Immature natural killer cell (primary cell): Measurements from ENCODE around the gene CACNG7. TPM values are rescaled to one million over a fixed set of nuclear protein-coding genes. Genes with fewer than 3 reads are reported as not detected.

ENCODE experiments used
- DNase-seq, 3 donors: peaks; one replicate each; pipeline ENCODE4 v3.0.0; 2022; ENCODE audit warnings: mixed read lengths in 1 of 3
- H3K27ac Mint-ChIP-seq, 6 donors: one replicate each; pipeline ENCODE4 v1.8.0; 2020; ENCODE audit warnings: mixed read lengths in 6 of 6, mild to moderate bottlenecking in 5 of 6, inconsistent platforms in 4 of 6, moderate library complexity in 3 of 6
- H3K27me3 Mint-ChIP-seq, 3 donors: one replicate each; pipeline ENCODE4 v1.8.0; 2020 to 2021; ENCODE audit warnings: low read depth in 3 of 3, mild to moderate bottlenecking in 3 of 3, mixed read lengths in 3 of 3, moderate library complexity in 3 of 3, inconsistent platforms in 1 of 3
- H3K36me3 Mint-ChIP-seq, 3 donors: one replicate each; pipeline ENCODE4 v1.8.0; 2020; ENCODE audit warnings: mixed read lengths in 3 of 3, inconsistent platforms in 2 of 3, mild to moderate bottlenecking in 2 of 3
- H3K4me1 Mint-ChIP-seq, 2 donors: one replicate each; pipeline ENCODE4 v1.8.0; 2020; ENCODE audit warnings: inconsistent platforms in 2 of 2, mild to moderate bottlenecking in 2 of 2, mixed read lengths in 2 of 2, moderate library complexity in 1 of 2
- H3K4me3 Mint-ChIP-seq, 5 donors: one replicate each; pipeline ENCODE4 v1.8.0; 2020; ENCODE audit warnings: mild to moderate bottlenecking in 5 of 5, mixed read lengths in 5 of 5, inconsistent platforms in 3 of 5, moderate library complexity in 3 of 5
- H3K9me3 Mint-ChIP-seq, 6 donors: one replicate each; pipeline ENCODE4 v1.8.0; 2020; ENCODE audit warnings: mild to moderate bottlenecking in 6 of 6, mixed read lengths in 6 of 6, inconsistent platforms in 4 of 6, moderate library complexity in 3 of 6
- polyA plus RNA-seq, 3 donors: library from polyadenylated mRNA; unstranded; fragments of 300-500 nt; fragmentation: Illumina TruSeq; gene quantifications; one replicate each; pipeline ENCODE4 v1.2.3, GENCODE V29; 2021

Gene CACNG7
- polyA plus RNA-seq, 3 donors from 2014 or later: not detected

- Mint-ChIP-seq H3K27me3 (peaks cover 2 to 28% (median 23%) of the 10 kb centered on the region in 3 donors), H3K36me3 (no peaks in the 10 kb centered on the region)
Observed at GRCh38 chr19:53992815-53993214, 83.7 kb downstream of the CACNG7 start.

DNA sequence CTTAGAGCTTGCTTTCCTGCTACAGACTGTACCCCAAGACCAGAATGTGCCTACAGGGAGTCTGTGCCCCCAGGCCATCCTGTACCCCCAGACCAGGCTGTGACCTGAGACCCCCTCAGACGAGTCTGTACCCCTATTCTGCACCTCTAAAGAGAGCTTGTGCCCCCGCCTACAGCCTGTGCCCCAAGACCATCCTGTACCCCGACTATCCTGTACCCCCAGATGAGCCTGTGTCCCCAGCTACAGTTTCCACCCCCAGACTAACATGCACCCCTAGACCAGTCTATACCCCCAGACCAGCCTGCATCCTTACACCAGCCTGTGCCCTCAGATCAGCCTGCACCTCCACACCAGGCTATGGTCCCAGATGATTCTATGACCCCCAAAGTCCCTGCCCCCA, 84.4 kb downstream of the CACNG7 start:
- Mint-ChIP-seq H3K9me3 (peaks cover 0 to 2% (median 0%) of the 10 kb centered on the region in 6 donors), H3K4me1 (peaks cover 0 to 5% of the 10 kb centered on the region in 2 donors), H3K4me3 (no peak overlapping the region), H3K27ac (no peak overlapping the region), H3K27me3 (peaks cover 2 to 28% (median 23%) of the 10 kb centered on the region in 3 donors), H3K36me3 (no peaks in the 10 kb centered on the region)
- DNase-seq: no peak

More at GRCh38 chr19:53992815-53993214, 83.7 kb downstream of the CACNG7 start:
- Mint-ChIP-seq H3K9me3 (peaks cover 0 to 2% (median 0%) of the 10 kb centered on the region in 6 donors), H3K4me1 (peaks cover 0 to 5% of the 10 kb centered on the region in 2 donors), H3K4me3 (no peak overlapping the region), H3K27ac (no peak overlapping the region)
- DNase-seq: no peak

Other genes starting within 250 kb of the CACNG7 start
- gene NLRP12, start 85.0 kb upstream of the CACNG7 start, polyA plus RNA-seq: under 1 TPM in 2 of 3 donors, not detected in 1; 0.20 to 0.28 TPM
- 10 to 100 TPM; 20.1 to 40.5 (median 34.0) TPM for gene MYADM, start 41.4 kb upstream of the CACNG7 start, polyA plus RNA-seq
- gene PRKCG, start 27.1 kb upstream of the CACNG7 start, polyA plus RNA-seq: not detected
- not detected for gene CACNG8, start 53.7 kb downstream of the CACNG7 start, polyA plus RNA-seq
- gene CACNG6, start 82.4 kb downstream of the CACNG7 start, polyA plus RNA-seq: not detected
- 1 to 10 TPM in 1 of 3 donors, not detected in 2; 1.1 TPM for gene VSTM1, start 154.6 kb downstream of the CACNG7 start, polyA plus RNA-seq
- gene TARM1, start 172.1 kb downstream of the CACNG7 start, polyA plus RNA-seq: not detected
- under 1 TPM in 2 of 3 donors, not detected in 1; 0.33 to 0.82 TPM for gene OSCAR, start 191.5 kb downstream of the CACNG7 start, polyA plus RNA-seq
- gene NDUFA3, start 193.6 kb downstream of the CACNG7 start, polyA plus RNA-seq: 100 to 1,000 TPM; 367 to 704 (median 506) TPM
- gene TFPT, start 206.4 kb downstream of the CACNG7 start, polyA plus RNA-seq: 10 to 100 TPM; 20.1 to 26.4 (median 20.6) TPM
- 10 to 100 TPM; 61.0 to 81.0 (median 72.7) TPM for gene PRPF31, start 206.5 kb downstream of the CACNG7 start, polyA plus RNA-seq
- gene CNOT3, start 228.5 kb downstream of the CACNG7 start, polyA plus RNA-seq: 10 to 100 TPM in 1 of 3 donors, 1 to 10 TPM in 2; 2.8 to 13.3 (median 4.0) TPM